Measurements from ENCODE around the gene PLOD3. TPM values are rescaled to one million over a fixed set of nuclear protein-coding genes. Genes with fewer than 3 reads are reported as not detected.

PLOD3 gene
- total and polyA plus RNA-seq, 10 donors: 20.4 to 72.5 (median 50.3) TPM

GRCh38 chr7:101232141-101232850 is 14.9 kb upstream of the PLOD3 start:
- DNase-seq: peak; percentile 71
- Histone ChIP-seq H3K27ac (peak overlapping the region in 5 of 8 donors; percentile 23 to 60 (median 49)), H3K4me1 (peaks cover 0 to 55% (median 26%) of the 10 kb centered on the region in 6 donors), H3K4me3 (peak overlapping the region in 4 of 8 donors; percentile 7 to 45 (median 23)), H3K27me3 (replicated peaks in 1 of 7) (no peaks in the 10 kb centered on the region), H3K36me3 (peaks cover 0 to 85% (median 15%) of the 10 kb centered on the region in 6 donors), H3K9me3 (no peaks in the 10 kb centered on the region)
- intact Hi-C loops (cut with DNase I; ENCODE audit: low total_unique reads): no loop called here
- 58 to 80% (median 70%) methylated on average over 30 to 52 of the region's 52 CpGs for WGBS, 5 donors
- TF ChIP-seq POLR2A (IDR thresholded peaks at IDR 0.05): no peak
- TF ChIP-seq POLR2AphosphoS5 (IDR thresholded peaks at IDR 0.05): peak in 2 of 3 donors; percentile 53 to 72
- TF ChIP-seq, protein P1, sequence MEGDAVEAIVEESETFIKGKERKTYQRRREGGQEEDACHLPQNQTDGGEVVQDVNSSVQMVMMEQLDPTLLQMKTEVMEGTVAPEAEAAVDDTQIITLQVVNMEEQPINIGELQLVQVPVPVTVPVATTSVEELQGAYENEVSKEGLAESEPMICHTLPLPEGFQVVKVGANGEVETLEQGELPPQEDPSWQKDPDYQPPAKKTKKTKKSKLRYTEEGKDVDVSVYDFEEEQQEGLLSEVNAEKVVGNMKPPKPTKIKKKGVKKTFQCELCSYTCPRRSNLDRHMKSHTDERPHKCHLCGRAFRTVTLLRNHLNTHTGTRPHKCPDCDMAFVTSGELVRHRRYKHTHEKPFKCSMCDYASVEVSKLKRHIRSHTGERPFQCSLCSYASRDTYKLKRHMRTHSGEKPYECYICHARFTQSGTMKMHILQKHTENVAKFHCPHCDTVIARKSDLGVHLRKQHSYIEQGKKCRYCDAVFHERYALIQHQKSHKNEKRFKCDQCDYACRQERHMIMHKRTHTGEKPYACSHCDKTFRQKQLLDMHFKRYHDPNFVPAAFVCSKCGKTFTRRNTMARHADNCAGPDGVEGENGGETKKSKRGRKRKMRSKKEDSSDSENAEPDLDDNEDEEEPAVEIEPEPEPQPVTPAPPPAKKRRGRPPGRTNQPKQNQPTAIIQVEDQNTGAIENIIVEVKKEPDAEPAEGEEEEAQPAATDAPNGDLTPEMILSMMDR (IDR thresholded peaks at IDR 0.05 in 8 of 11, conservative IDR thresholded peaks at IDR 0.05 in 3 of 11): no peak

DNA sequence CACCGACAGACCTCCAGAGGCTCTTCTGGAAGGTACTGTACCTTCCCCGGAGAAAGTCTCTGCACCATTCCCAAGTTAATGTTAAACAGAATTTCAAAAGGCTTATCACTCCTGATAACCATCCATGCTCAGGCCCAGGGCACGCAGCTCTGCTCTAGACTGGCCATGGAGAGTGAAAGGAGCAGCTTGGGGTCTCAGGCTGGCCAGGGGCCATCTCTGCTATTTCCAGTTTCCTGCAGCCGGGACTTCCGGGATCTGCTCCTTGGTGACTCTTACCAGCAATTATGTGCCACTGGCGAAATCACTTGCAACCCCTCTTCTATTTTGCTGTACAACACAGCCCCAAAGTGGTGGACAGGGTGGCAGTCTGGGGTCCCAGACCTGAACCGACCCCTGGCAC is 14.3 kb upstream of the PLOD3 start:
- H3K4me3 ChIP-seq: peak overlapping the region in 2 of 8 donors; percentile 31 to 45
- TF ChIP-seq POLR2AphosphoS5 (IDR thresholded peaks at IDR 0.05) (no peak), POLR2A (IDR thresholded peaks at IDR 0.05) (no peak)
- TF ChIP-seq, protein P1 (IDR thresholded peaks at IDR 0.05 in 8 of 11, conservative IDR thresholded peaks at IDR 0.05 in 3 of 11): no peak
- H3K27me3 ChIP-seq (replicated peaks in 1 of 7): no peaks in the 10 kb centered on the region
- H3K27ac ChIP-seq: peak overlapping the region in 5 of 8 donors; percentile 23 to 60 (median 49)
- WGBS, 5 donors: 70 to 91% (median 83%) methylated on average over 6 to 7 of the region's 7 CpGs
- peaks cover 0 to 85% (median 13%) of the 10 kb centered on the region in 6 donors for H3K36me3 ChIP-seq
- intact Hi-C loops (cut with DNase I; ENCODE audit: low total_unique reads): no loop called here
- H3K9me3 ChIP-seq: no peaks in the 10 kb centered on the region
- H3K4me1 ChIP-seq: peaks cover 0 to 48% (median 23%) of the 10 kb centered on the region in 6 donors
- DNase-seq: no peak

GRCh38 chr7:101226721-101227120 is 9.3 kb upstream of the PLOD3 start:
- TF ChIP-seq POLR2A (IDR thresholded peaks at IDR 0.05) (no peak), POLR2AphosphoS5 (IDR thresholded peaks at IDR 0.05) (no peak)
- TF ChIP-seq, protein P1 (IDR thresholded peaks at IDR 0.05 in 8 of 11, conservative IDR thresholded peaks at IDR 0.05 in 3 of 11): no peak
- intact Hi-C loops (cut with DNase I; ENCODE audit: low total_unique reads): no loop called here
- no peak for DNase-seq
- Histone ChIP-seq H3K27me3 (replicated peaks in 1 of 7) (no peaks in the 10 kb centered on the region), H3K9me3 (no peaks in the 10 kb centered on the region), H3K27ac (no peak overlapping the region), H3K4me3 (no peak overlapping the region), H3K36me3 (peaks cover 8 to 98% (median 48%) of the 10 kb centered on the region in 6 donors), H3K4me1 (peaks cover 0 to 26% (median 7%) of the 10 kb centered on the region in 6 donors)
- WGBS, 5 donors: 84 to 93% (median 93%) methylated on average over 9 of the region's 9 CpGs

- H3K27ac ChIP-seq: no peak overlapping the region
- H3K27me3 ChIP-seq (replicated peaks in 1 of 7): no peaks in the 10 kb centered on the region
- no peak for TF ChIP-seq POLR2A (IDR thresholded peaks at IDR 0.05)
- TF ChIP-seq, protein P1 (IDR thresholded peaks at IDR 0.05 in 8 of 11, conservative IDR thresholded peaks at IDR 0.05 in 3 of 11): no peak
- peaks cover 8 to 98% (median 48%) of the 10 kb centered on the region in 6 donors for H3K36me3 ChIP-seq
- 91 to 97% (median 95%) methylated on average over 6 of the region's 6 CpGs for WGBS, 5 donors
- no peak overlapping the region for H3K4me3 ChIP-seq
- DNase-seq: no peak
- H3K9me3 ChIP-seq: no peaks in the 10 kb centered on the region
- H3K4me1 ChIP-seq: peaks cover 0 to 26% (median 6%) of the 10 kb centered on the region in 6 donors
- intact Hi-C loops (cut with DNase I; ENCODE audit: low total_unique reads): no loop called here
Observed at GRCh38 chr7:101225650-101226049, 8.3 kb upstream of the PLOD3 start.
